Adrenal gland (tissue), 5 donors: ENCODE results near the gene BBS5.

Experiments used
- CTCF ChIP-seq, 6 experiments: fragments of 450-650 bp in 4 of 6; fragments of 200-600 bp in 2 of 6; sonication (generic) in 1 of 6; IDR thresholded peaks; 1 replicate in 5 of 6; 2 replicates in 1 of 6; pipeline versions ENCODE4 v1.5.1 to v1.8.0; 2016 to 2021; ENCODE audit warnings: antibody characterized with exemption in 6 of 6, mild to moderate bottlenecking in 2 of 6, moderate library complexity in 1 of 6
- POLR2A ChIP-seq, 2 donors: fragments of 450-650 bp; IDR thresholded peaks; one replicate each; pipeline ENCODE4 v1.6.1; 2017; ENCODE audit warnings: antibody characterized with exemption in 2 of 2, mild to moderate bottlenecking in 2 of 2, moderate library complexity in 1 of 2
- donor health status: DM: no; HTN: no; CAD: no.

- no peak for TF ChIP-seq POLR2A (IDR thresholded peaks at IDR 0.05)
- TF ChIP-seq CTCF (IDR thresholded peaks at IDR 0.05) = no peak
Observed at GRCh38 chr2:169478339-169478738, 955 bp upstream of the BBS5 start.
